GM19023 (cell line): Measurements from ENCODE around the gene PCP2.
A peak's percentile ranks its signal among the peaks of the same experiment; 100 is the strongest.

ENCODE experiments used
- ATAC-seq: cut with Tn5 transposase; IDR thresholded peaks from one replicate; pipeline ENCODE4 v1.9.1; 2021; ENCODE audit warnings: mild to moderate bottlenecking, moderate library complexity; ENCODE audit not compliant: unreplicated experiment

Gene PCP2

GRCh38 chr19:7633698-7634097, at the start of gene PCP2:
Gene PCP2, minus strand, starts transcription at chr19:7633719. Its CDS starts 262 bp downstream, at chr19:7633457.
- ATAC-seq: no peak

GRCh38 chr19:7682175-7682855, 48.8 kb upstream of the PCP2 start:
- no peak for ATAC-seq

- ATAC-seq: no peak
Observed at GRCh38 chr19:7681340-7682174, 48.0 kb upstream of the PCP2 start.

- ATAC-seq: peak; percentile 53
Observed at GRCh38 chr19:7680606-7681339, 47.3 kb upstream of the PCP2 start, which contains the start of gene TRAPPC5. Gene TRAPPC5, plus strand, starts transcription at chr19:7680833. Its CDS starts 1,421 bp downstream, at chr19:7682254.

- ATAC-seq: no peak
Observed at GRCh38 chr19:7679771-7680605, 46.5 kb upstream of the PCP2 start.

- no peak for ATAC-seq
Observed at GRCh38 chr19:7678971-7679751, 45.6 kb upstream of the PCP2 start.

- no peak for ATAC-seq
Observed at GRCh38 chr19:7677669-7678311, 44.3 kb upstream of the PCP2 start.

GRCh38 chr19:7676854-7677253, 43.3 kb upstream of the PCP2 start, which contains the start of gene MCEMP1:
Gene MCEMP1, plus strand, starts transcription at chr19:7677090. Its CDS starts 31 bp downstream, at chr19:7677121.
- ATAC-seq: no peak

GRCh38 chr19:7676376-7676775, 42.9 kb upstream of the PCP2 start:
- ATAC-seq: no peak

- no peak for ATAC-seq
Observed at GRCh38 chr19:7674010-7675005, 40.8 kb upstream of the PCP2 start.

GRCh38 chr19:7672522-7672921, 39.0 kb upstream of the PCP2 start:
- no peak for ATAC-seq

- no peak for ATAC-seq
Observed at GRCh38 chr19:7670790-7671189, 37.3 kb upstream of the PCP2 start.

GRCh38 chr19:7670150-7670783, 36.7 kb upstream of the PCP2 start:
- no peak for ATAC-seq

GRCh38 chr19:7669641-7670040, 36.1 kb upstream of the PCP2 start:
- ATAC-seq: no peak

GRCh38 chr19:7668842-7669241, 35.3 kb upstream of the PCP2 start, which contains the start of gene RETN:
Gene RETN, plus strand, starts transcription at chr19:7669049. Its CDS starts 278 bp downstream, at chr19:7669327.
- ATAC-seq: no peak

- ATAC-seq: no peak
Observed at GRCh38 chr19:7665076-7665475, 31.6 kb upstream of the PCP2 start.

GRCh38 chr19:7663706-7664105, 30.2 kb upstream of the PCP2 start:
- no peak for ATAC-seq
